NB4 (cell line): ENCODE measurements around the gene SNRNP70.
"Not testable (repeated sequence)": the region's sequence is repeated elsewhere in the genome, so short reads cannot be mapped to it uniquely, and the experiment has no call there.

Experiments used
- DNase-seq: peaks from one replicate; pipeline ENCODE4 v3.0.0; 2010; ENCODE audit warnings: low read depth
- H3K4me3 ChIP-seq: one replicate; pipeline ENCODE4 v1.5.1; 2011; ENCODE audit warnings: mild to moderate bottlenecking, low read depth, low read length, moderate library complexity
- MYC ChIP-seq: IDR thresholded peaks from 2 replicates; pipeline ENCODE4 v1.6.1; 2011; ENCODE audit warnings: low read depth, low read length
- POLR2A ChIP-seq: IDR thresholded peaks from 2 replicates; pipeline ENCODE4 v1.6.1; 2011; ENCODE audit warnings: mild to moderate bottlenecking; ENCODE audit not compliant: insufficient read length; ENCODE audit errors: extremely low read depth
- TF ChIP-seq, protein P1 (sequence below): IDR thresholded peaks from one replicate; pipeline ENCODE4 v1.5.1; 2012; ENCODE audit warnings: low read depth, low read length
- TF ChIP-seq, protein P2 (sequence below): IDR thresholded peaks from 2 replicates; pipeline ENCODE4 v1.6.1; 2011; ENCODE audit warnings: low read depth, low read length

Gene SNRNP70

DNA sequence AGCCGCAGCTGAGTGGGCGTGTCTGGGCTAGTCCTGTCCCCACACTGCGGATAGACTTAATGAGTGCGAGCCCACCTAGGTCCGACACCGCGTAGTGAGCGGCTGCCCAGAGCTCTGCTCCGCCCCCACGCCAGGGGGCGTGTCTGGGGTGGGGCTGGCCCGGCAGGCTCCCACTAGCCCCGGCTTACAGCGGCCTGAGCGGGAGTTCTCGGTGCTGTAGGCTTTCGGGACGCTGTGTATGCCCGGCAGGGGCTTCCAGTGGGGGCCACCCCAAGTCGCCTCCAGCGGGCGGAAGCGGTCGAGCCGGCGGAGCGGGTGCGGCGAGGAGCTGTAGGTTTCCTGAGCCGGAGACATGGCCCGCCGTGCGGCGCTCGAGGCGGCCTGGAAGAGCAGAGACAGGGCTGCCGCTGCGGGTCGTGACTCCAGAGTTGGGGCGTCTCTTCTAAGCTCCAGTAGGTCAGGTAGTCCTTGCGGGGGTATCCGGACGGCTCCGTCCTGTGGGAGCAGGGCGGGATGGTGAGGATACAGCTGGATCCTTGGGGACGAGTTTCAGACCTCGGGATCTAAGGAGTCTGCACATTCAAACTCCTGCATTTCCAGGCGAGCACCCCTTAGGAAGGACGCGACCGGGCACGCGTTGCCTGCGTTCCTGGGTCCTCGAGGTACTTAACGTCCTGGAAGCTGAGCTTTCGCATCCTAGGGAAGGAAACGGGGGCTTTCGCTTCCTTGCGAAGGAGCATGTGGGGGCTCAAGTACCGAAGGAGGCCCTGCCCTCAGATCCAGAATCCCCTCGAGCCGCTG, 28.9 kb upstream of the SNRNP70 start:
- H3K4me3 ChIP-seq, result no peak overlapping the region
- peak; percentile 79 for DNase-seq
- TF ChIP-seq MYC (no peak), POLR2A (no peak)
- TF ChIP-seq, protein P1, sequence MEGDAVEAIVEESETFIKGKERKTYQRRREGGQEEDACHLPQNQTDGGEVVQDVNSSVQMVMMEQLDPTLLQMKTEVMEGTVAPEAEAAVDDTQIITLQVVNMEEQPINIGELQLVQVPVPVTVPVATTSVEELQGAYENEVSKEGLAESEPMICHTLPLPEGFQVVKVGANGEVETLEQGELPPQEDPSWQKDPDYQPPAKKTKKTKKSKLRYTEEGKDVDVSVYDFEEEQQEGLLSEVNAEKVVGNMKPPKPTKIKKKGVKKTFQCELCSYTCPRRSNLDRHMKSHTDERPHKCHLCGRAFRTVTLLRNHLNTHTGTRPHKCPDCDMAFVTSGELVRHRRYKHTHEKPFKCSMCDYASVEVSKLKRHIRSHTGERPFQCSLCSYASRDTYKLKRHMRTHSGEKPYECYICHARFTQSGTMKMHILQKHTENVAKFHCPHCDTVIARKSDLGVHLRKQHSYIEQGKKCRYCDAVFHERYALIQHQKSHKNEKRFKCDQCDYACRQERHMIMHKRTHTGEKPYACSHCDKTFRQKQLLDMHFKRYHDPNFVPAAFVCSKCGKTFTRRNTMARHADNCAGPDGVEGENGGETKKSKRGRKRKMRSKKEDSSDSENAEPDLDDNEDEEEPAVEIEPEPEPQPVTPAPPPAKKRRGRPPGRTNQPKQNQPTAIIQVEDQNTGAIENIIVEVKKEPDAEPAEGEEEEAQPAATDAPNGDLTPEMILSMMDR, result peak; percentile 57
- TF ChIP-seq, protein P2, sequence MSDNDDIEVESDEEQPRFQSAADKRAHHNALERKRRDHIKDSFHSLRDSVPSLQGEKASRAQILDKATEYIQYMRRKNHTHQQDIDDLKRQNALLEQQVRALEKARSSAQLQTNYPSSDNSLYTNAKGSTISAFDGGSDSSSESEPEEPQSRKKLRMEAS, result no peak

DNA sequence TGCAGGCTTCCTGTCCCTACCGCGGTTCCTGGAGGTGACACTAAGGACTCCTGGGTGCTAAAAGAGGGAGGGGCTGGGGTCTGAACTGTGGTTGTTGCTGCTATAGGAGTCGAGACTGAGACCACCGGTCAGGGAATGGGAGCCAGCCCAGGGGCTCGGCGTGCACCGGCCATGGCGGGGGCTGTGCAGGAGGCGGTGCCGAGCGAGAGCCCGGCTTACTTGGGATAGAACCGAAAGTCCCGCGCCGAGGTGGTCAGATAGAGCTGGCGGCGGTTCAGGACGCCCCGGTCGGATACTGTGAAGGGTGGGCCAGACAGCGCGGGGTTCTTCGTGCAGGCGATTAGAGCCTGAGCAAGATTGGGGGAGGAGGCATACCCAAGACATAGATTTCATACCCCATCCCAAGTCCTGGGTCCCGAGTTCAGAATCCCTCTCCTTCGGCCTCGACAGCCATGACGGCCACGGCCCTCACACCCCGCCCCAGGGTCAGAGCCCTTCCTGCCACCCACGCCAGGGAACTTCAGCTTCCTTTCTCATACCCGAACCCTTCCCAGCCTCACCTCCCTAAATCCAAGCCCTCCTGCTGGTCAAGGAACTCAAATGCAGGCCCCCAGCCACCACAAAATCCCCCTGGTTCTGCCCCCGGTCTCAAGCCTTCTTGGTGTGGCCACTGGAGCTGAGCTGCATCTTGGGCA, 28.2 kb upstream of the SNRNP70 start:
- H3K4me3 ChIP-seq, result not testable (repeated sequence)

DNA sequence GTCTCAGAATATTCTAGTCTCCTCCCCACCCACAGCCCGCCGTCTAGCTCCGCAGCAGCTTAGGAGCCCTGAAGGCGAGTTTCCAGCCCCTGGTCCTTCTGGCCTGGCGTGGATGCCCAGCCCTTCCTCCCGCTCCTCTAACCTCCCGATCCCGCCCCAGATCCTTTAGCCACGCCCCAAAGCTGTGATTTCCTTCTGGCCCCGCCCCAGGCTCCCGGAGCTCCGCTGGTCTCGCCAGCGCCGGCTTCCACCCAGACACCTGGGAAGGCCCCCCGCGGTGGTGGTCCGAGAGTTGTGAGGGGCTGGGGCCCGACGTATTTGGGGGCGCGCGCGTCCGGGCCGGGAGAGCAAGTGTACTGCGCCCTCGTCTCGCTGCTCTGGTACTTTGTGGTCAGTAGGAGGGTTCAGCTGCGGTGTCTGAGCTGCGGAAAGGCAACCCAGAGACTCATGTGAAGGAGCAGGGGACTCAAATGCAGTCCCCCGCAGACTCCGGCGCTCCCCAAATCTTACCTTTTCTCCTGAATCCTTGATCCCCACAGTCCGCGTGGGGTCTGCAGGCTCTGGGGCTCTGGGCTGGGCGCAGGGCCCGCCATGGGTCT, 27.5 kb upstream of the SNRNP70 start, which contains the start of gene CGB7:
Gene CGB7 (minus strand): TSS at position 114 of the 599 bp plus-strand sequence. CDS start 2,374 bp downstream, outside the sequence.
- no peak within 1 kb of the TSS for H3K4me3 ChIP-seq
- no peak for TF ChIP-seq POLR2A
- TF ChIP-seq, protein P2, result no peak
- TF ChIP-seq, protein P1, result no peak
- TF ChIP-seq MYC, result no peak
- no peak for DNase-seq

More for the DNA sequence above, 28.2 kb upstream of the SNRNP70 start:
- DNase-seq, result not testable (repeated sequence)

DNA sequence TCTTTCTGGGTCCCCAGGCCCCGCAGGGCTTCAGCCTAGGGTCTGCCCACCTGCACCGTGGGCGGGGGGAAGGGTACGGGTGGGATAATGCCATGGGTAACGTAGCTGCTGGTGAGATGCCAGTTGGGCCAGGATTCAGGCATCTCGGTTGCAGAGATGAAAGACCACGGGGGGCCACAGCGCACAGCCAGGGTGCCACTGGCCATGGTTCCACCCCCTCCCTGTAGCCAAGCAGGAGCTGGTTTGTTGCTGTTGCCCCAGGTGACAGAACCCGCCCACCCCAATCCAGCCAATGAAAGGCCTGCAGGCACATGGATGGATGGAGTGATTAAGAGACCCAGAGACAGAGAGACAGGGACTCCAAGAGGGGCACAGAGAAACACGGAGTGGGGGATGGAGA, 26.7 kb upstream of the SNRNP70 start:
- no peak for DNase-seq
- H3K4me3 ChIP-seq, result no peak overlapping the region
- no peak for TF ChIP-seq POLR2A
- TF ChIP-seq, protein P1, result no peak
- TF ChIP-seq, protein P2, result no peak
- TF ChIP-seq MYC, result no peak

DNA sequence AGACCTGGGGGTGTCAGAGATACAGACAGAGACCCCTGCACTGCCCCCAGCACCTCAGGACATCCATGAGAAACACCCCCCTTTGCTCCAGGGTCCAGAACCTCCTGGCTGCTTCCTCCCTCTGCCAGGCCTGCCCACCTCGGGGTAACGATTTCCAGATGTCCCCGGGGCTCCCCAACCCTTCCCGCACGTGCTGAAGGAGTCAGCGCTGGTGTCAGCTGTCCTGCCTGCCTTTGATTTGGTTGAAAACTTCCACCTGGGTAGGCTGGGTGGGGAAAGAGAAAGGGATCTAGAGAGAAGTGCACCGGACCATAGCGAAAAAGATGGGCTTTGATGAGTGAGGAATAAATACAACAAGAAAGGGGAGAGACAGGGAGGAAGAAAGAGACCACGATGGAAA, 26.2 kb upstream of the SNRNP70 start:
- H3K4me3 ChIP-seq, result no peak overlapping the region
- TF ChIP-seq, protein P1, result no peak
- TF ChIP-seq, protein P2, result no peak
- TF ChIP-seq MYC (no peak), POLR2A (no peak)
- DNase-seq, result no peak

DNA sequence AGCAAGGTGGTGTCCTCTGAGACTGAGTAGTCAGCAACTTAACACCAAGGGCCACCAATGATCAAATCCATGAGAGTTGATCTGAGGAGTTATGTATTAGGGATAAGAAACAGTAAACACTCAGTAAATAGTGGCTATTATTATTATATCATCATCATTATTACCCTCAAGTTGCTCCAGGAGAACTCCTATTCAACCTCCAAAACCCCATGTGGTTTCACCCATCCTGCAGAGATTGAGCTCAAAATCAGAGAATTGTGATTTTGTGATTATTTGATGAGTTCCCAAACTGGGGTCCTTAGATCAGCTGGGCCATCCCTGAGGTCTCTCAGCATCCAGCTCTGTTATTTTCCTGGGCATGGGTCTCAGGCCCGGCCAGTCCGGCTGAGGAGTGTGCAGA, 24.3 kb upstream of the SNRNP70 start:
- TF ChIP-seq MYC, result no peak
- TF ChIP-seq, protein P1, result no peak
- H3K4me3 ChIP-seq, result no peak overlapping the region
- DNase-seq, result no peak
